NCI-H2081 (cell line): ENCODE data around the gene AMER2.
"Not testable (repeated sequence)": the region's sequence is repeated elsewhere in the genome, so short reads cannot be mapped to it uniquely, and the experiment has no call there.

Experiments used
- DNase-seq, 2 experiments: peaks; one replicate each; lab custom pipeline; 2025; lab: John Stamatoyannopoulos, UW

AMER2 gene

DNA sequence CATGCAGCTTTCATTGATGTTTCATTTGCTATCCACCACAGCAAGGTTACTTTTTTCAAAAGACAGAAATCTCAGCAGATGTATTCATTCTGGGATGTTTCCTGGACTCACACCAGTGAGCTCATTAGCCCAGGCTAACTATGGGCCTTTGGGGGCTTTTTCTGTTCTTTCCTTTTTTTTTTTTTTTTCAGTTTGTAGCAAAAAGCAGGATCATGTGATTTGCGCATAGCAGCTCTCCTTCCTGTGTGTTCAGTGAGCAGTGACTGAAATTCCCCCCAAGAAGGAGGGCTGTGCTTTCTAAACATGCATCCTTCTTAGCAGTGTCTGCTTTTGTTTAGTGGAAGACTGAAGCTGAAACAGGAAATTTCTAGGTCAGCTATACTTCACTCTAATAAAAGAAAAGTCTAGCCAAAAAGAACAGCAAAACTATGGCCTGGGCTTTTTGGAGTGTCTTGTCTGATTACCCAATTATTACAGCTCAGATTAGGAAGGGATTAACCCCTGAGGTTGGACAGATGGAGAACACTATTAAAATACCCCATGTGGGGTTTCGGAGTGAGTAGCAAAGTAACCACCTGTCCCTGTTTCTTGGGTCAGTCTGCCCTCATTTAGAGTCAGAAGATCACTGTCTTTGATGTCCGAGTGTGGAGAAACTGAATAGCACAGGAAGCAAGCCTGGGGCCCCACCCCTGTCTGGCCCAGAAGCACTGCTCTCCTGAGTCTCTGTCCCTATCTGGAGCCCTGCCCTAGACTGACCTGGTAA is 8.9 kb upstream of the AMER2 start:
- no peak for DNase-seq

DNA sequence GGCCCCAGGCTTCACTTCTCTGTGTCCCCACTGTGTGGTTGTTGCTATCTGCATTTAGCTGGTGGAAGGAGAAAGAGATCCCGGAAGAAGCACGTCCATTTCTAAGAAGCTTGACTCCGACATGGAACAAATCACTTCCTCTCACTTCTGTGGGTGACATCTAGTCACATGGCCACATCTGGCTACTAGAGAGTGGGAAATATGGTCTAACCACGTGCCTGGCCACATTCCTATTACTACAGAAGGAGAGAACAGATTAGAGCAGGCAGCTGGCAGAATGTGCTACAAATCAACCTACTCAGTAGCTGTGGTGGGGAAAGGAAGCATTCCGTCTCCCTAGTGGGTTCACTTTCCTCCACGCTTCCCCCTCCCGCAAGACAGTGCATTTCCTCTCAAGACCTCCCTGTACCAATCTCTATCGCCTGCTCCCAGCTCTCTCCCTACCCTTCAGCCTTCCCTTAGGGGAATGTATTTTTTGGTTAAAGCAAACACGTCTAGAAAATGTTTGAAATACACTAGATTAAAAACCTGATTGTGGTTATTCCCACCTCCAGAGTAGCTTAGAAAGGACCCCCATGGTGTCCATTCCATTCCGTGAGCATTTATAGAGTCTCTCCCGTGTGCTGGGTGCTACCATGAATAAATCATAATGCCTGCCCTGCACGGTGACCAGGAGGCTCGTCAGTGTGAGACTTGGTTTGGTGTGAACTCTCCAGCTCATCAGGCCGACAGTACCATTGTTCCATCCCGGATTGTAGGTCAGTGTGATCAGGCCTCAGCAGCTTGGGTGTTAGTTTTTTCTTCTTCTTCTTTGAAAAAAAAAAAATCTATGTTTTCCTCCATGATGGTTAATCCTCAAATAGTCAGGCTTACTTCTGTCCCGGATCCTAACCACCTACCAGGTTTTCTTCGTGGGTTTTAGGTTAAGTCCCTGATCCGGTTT is 8.0 kb upstream of the AMER2 start:
- no peak for DNase-seq

DNA sequence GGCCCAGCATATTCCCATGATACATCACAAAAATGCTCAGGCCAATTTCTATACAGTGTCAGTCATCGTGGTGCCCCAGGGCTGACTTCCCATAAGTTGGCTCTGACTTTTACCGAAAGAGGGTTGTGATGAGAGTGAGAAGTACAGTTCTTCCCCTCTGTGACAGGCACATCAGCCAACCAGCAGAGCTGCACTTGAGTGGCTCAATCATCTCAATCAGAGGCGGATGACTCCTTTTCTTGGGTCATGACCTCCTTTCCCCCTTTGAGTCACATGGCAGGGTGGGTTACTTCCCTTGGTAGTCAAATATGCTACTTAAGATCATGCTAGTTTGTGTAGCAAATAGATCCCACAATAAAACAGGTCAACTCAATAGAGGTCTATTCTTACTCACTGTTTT is 6.9 kb upstream of the AMER2 start:
- DNase-seq: no peak

GRCh38 chr13:25178070-25178469 is 6.0 kb upstream of the AMER2 start:
- no peak for DNase-seq

DNA sequence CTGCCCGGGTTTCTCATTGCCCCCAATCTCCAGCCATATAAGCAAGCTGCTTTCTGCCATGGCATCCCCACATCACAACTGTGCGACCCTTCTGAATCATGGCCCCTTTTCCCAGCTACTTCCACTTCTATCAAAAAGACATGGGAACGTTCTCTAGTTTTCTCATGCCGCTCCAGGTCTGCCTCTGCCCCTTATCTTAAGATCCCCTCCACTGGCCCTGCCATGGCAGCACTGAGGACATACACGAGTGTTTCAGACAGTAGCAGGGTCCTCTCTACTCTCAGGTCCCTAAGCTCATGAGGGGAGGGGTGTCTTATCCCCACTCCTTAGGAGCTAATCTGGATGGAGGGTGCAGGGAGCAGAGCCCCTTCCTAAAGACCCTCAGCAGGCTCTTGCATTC is 5.5 kb upstream of the AMER2 start:
- DNase-seq: no peak

DNA sequence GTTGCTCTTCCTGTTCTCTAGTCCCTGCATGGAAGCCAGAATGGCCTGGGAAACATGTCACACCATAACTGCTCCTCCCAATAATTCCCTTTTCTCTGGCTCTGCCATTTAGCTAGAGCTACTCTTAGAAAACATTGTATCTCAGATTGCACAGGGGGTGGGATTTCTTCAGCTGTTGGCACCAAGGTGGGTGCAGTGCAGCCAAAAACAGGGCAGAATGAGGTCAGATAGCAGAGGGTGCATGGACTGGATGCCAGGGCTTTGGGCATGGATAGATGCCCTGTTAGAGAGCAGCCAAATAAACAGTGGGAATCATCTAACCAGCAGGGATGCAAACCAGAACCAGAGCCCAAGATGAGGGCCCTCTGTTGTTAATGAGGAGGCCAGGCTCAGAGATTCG is 4.9 kb upstream of the AMER2 start:
- DNase-seq: no peak

DNA sequence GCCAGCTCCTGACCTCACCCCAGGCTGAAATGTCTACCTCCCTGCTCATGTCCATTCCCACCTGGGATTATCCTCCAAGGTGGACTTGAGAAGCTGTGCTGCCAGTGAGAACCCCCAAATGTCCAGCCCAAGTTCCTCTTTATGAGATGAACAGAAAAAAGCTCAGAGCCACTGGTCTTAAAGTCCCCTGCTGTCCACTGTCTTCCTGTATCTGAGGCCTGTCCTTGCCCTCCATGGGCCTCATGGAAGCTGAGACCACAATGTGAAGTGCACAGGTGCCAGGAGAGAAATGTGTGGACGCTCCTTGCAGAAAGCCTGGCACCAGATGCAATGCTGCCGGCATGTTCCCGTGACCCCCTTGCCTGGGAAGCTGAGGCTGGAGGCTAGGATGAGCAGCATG is 3.3 kb upstream of the AMER2 start:
- DNase-seq: no peak

DNA sequence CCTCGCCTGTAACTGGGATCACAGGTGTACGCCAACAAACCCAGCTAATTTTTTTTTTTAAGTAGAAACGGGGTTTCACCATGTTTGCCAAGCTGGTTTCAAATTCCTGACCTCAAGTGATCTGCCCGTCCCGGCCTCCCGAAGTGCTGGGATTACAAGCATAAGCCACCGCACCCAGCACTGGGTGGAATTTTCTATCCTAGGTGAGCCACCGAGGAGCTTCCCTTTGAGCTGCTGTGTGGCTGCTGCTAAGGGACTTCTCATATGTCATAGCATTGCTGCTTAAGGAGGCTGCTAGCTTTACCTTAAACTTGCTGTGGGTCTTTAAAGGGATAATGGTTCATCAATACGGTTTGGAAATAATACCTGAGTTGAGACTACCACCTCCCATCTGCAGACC is 2.9 kb upstream of the AMER2 start:
- no peak for DNase-seq

- no peak for DNase-seq
Measured at GRCh38 chr13:25174304-25174703, 2.2 kb upstream of the AMER2 start.

DNA sequence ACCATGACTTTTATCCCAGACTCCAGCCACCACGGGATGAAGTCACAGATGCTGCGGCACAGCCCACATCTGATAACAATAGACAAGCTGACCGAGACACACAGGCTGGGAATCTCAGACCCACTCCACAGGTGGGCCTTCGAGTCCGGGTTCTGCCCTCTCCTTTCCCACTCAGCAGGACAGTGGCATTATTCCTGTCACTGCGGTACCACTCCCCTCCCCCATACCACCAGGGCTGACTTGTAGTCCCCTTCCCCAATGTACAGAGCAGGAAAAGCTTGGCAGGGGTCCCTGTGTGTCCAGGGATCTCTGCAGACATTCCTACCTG is 179 bp upstream of the AMER2 start:
- DNase-seq: no peak

GRCh38 chr13:25171170-25171516 is 945 bp downstream of the AMER2 start:
- peak; percentile 23 to 33 for DNase-seq

DNA sequence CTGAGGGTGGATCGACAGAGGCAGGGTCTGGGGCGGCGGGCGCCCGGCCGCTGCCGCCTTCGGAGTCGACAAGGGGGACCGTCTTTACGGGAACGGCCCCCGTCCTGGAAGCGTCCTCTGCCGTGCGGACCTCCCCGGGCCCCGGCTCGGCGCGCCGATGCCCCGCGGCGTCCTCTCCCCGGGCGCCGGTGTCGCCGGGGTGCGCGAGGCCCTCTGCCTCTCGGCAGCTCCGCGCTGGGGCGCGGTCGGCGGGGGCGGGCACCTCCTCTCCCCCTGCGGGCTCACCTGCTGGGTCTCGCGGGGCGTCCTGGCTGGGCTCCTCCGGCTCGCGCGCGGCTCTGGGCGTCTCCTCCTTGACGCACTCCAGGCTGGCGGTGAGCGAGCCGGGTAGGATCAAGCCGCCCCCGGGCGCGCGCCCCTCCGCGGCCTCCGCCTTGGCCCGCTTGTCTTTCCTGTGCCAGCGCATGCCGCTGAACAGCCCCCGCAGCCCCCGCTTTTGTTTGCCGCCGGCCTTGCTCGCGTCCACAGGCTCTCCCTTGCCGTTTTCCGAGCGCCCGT is 1.5 kb downstream of the AMER2 start:
- peak; percentile 30 to 62 for DNase-seq

DNA sequence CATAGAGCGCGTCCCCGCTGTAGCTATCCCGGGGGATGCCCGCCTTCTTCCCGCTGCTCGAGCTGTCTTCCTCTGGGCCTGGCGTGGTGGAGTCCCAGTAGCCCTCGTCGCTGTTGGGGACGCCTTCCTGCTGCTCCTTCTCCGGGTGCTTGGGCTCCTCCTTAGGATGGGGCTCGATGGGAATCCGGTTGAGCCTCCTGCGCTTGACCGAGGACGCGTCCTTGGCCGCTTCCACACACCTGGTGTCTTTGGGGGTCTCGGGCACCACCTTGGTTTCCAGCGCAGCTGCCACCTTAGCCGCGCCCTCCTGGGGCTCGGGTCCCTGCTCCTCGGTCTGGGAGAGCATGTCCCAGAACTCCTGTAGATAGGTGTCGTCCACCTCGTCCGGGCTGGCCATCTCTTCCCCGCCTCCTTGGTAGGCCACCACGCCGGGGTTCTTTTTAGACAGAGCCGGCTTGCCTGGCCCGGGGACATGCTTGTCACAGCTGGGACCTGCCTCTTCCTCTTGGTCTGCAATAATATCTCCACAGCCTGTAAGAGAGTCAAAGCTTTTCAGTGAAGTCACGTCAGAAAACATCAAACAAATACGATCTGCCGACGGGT is 2.0 kb downstream of the AMER2 start:
- no peak for DNase-seq

GRCh38 chr13:25169356-25169755 is 2.7 kb downstream of the AMER2 start:
- DNase-seq: no peak

DNA sequence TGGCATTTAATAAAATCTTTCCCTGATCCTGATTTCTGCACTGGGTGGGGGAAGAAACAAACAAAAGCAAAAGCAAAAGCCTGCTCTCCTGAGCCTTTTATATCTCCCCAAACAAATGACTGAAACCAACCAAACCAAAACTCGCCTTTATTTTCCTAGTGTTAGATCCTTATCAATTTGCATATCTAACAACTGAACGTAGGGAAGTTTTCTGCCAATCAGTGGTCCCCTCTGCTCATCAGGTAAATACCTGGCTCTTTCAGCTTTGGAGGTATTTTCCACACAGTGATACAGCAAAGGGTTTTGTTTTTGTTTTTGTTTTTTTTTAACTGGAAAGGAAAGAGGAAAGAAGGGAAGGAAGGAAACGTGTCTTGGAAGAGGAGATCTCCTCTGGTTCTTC is 3.3 kb downstream of the AMER2 start:
- no peak for DNase-seq

DNA sequence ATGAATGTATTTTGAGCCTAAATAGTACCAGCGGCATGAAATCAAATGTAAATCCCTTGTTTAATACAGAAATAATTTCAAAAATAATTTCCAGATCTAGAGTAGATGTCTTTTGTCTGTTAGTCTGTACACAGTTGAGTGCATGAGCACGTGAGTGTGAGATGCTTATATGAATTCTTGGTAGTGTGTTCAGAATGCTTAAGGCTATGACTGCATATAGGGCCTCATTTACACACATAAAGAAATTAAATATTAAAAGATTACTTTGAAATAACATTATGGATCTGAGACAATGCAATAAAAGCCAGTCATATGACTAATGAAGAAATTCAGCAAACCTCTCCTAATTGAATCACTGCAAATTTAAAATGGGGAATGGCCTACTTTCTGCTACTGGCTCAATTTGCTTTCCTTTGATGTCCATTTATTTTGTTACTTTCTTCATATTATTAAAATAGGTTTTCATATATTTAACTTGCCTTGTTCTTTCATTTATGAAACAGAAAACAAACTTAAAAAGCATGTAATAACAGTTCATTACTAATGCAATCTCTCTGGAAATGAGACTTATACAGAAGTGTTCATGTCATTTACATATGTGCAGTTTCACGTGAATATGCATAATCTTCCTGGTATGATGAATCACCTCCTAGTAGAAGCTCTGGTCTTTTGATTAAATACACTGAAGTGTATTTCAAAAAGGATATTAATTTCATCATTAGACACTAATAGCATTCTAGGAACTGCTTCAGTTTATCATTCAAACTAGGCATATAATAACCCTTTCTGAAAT is 4.5 kb downstream of the AMER2 start:
- DNase-seq: no peak

GRCh38 chr13:25166306-25166705 is 5.8 kb downstream of the AMER2 start:
- DNase-seq: peak in 1 of 2 experiments; percentile 43

- no peak for DNase-seq
Measured at GRCh38 chr13:25165663-25166062, 6.4 kb downstream of the AMER2 start.

DNA sequence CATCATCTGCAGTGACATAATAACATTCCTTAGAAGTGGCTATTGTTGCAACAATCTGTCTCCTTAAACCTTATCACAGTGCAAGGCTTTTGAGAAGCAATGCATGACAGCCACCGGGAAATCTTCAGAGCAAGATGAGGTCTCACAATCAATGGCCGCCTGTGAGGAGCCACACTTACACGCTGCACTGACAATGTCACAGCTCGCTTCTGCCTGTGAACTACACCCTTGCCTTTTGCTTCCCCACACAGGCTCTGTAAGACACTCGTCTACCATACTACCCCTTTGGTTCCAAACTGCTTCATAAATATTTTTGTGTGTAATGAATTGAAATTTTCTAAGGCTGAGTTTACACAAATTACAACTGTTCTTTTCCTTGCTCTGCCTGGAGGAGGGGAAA is 6.9 kb downstream of the AMER2 start:
- DNase-seq: not testable (repeated sequence)

DNA sequence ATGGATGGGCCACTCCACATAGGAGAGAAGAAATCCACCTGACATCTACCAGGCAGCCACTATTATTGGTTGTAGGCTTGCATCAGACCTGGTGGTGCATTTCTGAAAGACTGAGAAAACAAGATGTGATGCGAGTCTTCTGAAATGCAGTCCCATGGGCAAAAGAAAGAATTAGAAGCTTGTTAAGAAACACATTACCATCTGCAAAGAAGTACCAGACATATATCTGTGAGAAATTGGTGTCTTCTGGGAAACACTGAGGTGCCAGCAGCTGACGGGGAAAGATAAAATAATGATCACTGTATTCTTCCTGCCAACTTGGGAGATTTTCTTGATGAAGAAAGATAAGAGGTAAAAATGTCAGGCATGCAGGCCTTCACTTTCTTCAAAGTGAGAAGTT is 14.4 kb downstream of the AMER2 start:
- DNase-seq: no peak

DNA sequence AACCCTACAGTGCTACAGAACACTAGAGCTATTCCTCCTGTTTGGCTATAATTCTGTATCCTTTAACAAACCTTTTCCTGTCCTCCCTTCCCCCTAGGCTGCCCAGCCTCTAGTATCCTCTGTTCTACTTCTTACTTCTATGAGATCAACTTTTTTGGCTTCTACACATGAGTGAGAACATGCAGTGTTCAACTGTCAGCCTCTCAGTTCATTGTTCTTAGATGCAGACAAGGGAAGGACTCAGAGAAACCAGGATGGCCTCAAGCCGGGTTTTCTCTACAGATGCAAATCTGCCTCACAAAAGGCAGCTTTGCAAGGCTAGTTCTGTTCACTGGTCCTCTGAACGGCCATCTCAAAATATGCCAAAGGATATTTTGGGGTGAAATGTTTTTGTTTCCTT is 18.4 kb downstream of the AMER2 start:
- DNase-seq: no peak

- no peak for DNase-seq
Measured at GRCh38 chr13:25151626-25152195, 20.4 kb downstream of the AMER2 start.
